Tongue (tissue), 2 donors: ENCODE results near the gene CDHR4. TPM values are rescaled to one million over a fixed set of nuclear protein-coding genes. Genes with fewer than 3 reads are reported as not detected.
"Not testable (repeated sequence)": the region's sequence is repeated elsewhere in the genome, so short reads cannot be mapped to it uniquely, and the experiment has no call there.

ENCODE experiments used
- DNase-seq: peaks from one replicate; pipeline ENCODE4 v3.0.0-alpha.2; 2015
- total RNA-seq: library from RNA; depleted of rRNA; stranded (reverse); fragments of >200 nt; gene quantifications from one replicate; pipeline ENCODE4 v1.2.3, GENCODE V29; 2014

Gene CDHR4
- total RNA-seq, 1 donor from 2014 or later: not detected

GRCh38 chr3:49780080-49780974, 19.3 kb downstream of the CDHR4 start:
- no peak for DNase-seq

- DNase-seq: no peak
These were observed 20.2 kb downstream of the CDHR4 start for GRCh38 chr3:49779358-49780079.

- not testable (repeated sequence) for DNase-seq
These were observed 23.6 kb downstream of the CDHR4 start for GRCh38 chr3:49776101-49776500.

- DNase-seq: peak; percentile 11
These were observed 24.1 kb downstream of the CDHR4 start for GRCh38 chr3:49775538-49775937.

GRCh38 chr3:49772703-49773102, 27.0 kb downstream of the CDHR4 start:
- no peak for DNase-seq

- no peak for DNase-seq
These were observed 28.2 kb downstream of the CDHR4 start for GRCh38 chr3:49771340-49771938.

- no peak for DNase-seq
These were observed 29.7 kb downstream of the CDHR4 start for GRCh38 chr3:49769926-49770325.

GRCh38 chr3:49769286-49769915, 30.3 kb downstream of the CDHR4 start:
- DNase-seq: no peak

GRCh38 chr3:49763981-49764380, 35.7 kb downstream of the CDHR4 start:
- no peak for DNase-seq

GRCh38 chr3:49761661-49762060, 38.0 kb downstream of the CDHR4 start:
- DNase-seq: no peak

GRCh38 chr3:49759226-49759625, 40.4 kb downstream of the CDHR4 start:
- DNase-seq: no peak

GRCh38 chr3:49757197-49757596, 42.5 kb downstream of the CDHR4 start:
- no peak for DNase-seq

GRCh38 chr3:49756036-49756435, 43.6 kb downstream of the CDHR4 start:
- no peak for DNase-seq

GRCh38 chr3:49754536-49754935, 45.1 kb downstream of the CDHR4 start:
- DNase-seq: no peak

- no peak for DNase-seq
These were observed 48.2 kb downstream of the CDHR4 start for GRCh38 chr3:49751501-49751900.

GRCh38 chr3:49750056-49750455, 49.6 kb downstream of the CDHR4 start:
- DNase-seq: no peak

- not testable (repeated sequence) for DNase-seq
These were observed 50.8 kb downstream of the CDHR4 start for GRCh38 chr3:49748874-49749273.

- DNase-seq: no peak
These were observed 51.7 kb downstream of the CDHR4 start for GRCh38 chr3:49747792-49748480.

GRCh38 chr3:49745986-49746385, 53.7 kb downstream of the CDHR4 start:
- DNase-seq: no peak
